GM12878 (cell line): ENCODE results near the gene SCRT2. TPM values are rescaled to one million over a fixed set of nuclear protein-coding genes. Genes with fewer than 3 reads are reported as not detected.

Experiments used
- JUND ChIP-seq: IDR thresholded peaks from 2 replicates; pipeline ENCODE4 v1.6.1; 2012; ENCODE audit warnings: low read depth, mild to moderate bottlenecking, low read length, improper control_type of control experiment, moderate library complexity
- NR2F1 ChIP-seq: fragments of 450-650 bp; conservative IDR thresholded peaks from 2 replicates; pipeline ENCODE4 v1.6.1; 2017; ENCODE audit warnings: mild to moderate bottlenecking
- POLR2AphosphoS2 ChIP-seq: IDR thresholded peaks from 2 replicates; pipeline ENCODE4 v1.6.1; 2011; ENCODE audit warnings: low read depth, mild to moderate bottlenecking, low read length, improper control_type of control experiment, moderate library complexity
- SKIL ChIP-seq: fragments of 450-650 bp; IDR thresholded peaks from 2 replicates; pipeline ENCODE4 v1.6.1; 2017; ENCODE audit warnings: mild to moderate bottlenecking, low read depth, inconsistent platforms; ENCODE audit not compliant: poor library complexity, severe bottlenecking
- polyA plus RNA-seq, 11 experiments: library from polyadenylated mRNA; depleted of rRNA in 4 of 11; unstranded in 6 of 11; stranded (reverse) in 5 of 11; fragments of >200 nt; fragmentation: Nextera tagmentation in 4 of 11; fragmentation: Illumina TruSeq in 1 of 11; extraction: Ambion mirVana in 4 of 11; extraction: Trizol in 1 of 11; gene quantifications; 1 replicate in 1 of 11; 2 replicates in 10 of 11; pipeline versions ENCODE4 v1.2.1 to v1.2.3, GENCODE V29; 2011 to 2016; ENCODE audit warnings: inconsistent platforms in 2 of 11, missing spikeins in 2 of 11, low read depth in 1 of 11
- total RNA-seq, 4 experiments: library from RNA; depleted of rRNA in 3 of 4; stranded (reverse); fragments of >200 nt in 3 of 4; fragmentation: Illumina TruSeq in 1 of 4; extraction: Trizol in 1 of 4; gene quantifications; 2 replicates each; pipeline versions ENCODE4 v1.2.1 to v1.2.3, GENCODE V29; 2013 to 2021
- TF ChIP-seq, protein P1 (sequence below): fragments of 450-650 bp; IDR thresholded peaks from 2 replicates; pipeline ENCODE4 v1.6.1; 2016; ENCODE audit warnings: mild to moderate bottlenecking
- TF ChIP-seq, protein P2 (sequence below): fragments of 450-650 bp; IDR thresholded peaks from 2 replicates; pipeline ENCODE4 v1.6.1; 2017; ENCODE audit warnings: mild to moderate bottlenecking, moderate library complexity
- TF ChIP-seq, protein P3 (sequence below): fragments of 450-650 bp; formaldehyde crosslinking; IDR thresholded peaks from 2 replicates; pipeline ENCODE4 v1.4.0; 2020; ENCODE audit warnings: mild to moderate bottlenecking, moderate library complexity

SCRT2 gene
- total and polyA plus RNA-seq, 10 of the 15 experiments (the other 5 are each of a cell fraction or from before 2014, with no cell fraction given) = not detected

GRCh38 chr20:655726-656624 lies 19.6 kb downstream of the SCRT2 start (continued):
- TF ChIP-seq, protein P1, sequence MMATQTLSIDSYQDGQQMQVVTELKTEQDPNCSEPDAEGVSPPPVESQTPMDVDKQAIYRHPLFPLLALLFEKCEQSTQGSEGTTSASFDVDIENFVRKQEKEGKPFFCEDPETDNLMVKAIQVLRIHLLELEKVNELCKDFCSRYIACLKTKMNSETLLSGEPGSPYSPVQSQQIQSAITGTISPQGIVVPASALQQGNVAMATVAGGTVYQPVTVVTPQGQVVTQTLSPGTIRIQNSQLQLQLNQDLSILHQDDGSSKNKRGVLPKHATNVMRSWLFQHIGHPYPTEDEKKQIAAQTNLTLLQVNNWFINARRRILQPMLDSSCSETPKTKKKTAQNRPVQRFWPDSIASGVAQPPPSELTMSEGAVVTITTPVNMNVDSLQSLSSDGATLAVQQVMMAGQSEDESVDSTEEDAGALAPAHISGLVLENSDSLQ = no peak
- no peak for TF ChIP-seq JUND
- no peak for TF ChIP-seq NR2F1
- TF ChIP-seq, protein P2, sequence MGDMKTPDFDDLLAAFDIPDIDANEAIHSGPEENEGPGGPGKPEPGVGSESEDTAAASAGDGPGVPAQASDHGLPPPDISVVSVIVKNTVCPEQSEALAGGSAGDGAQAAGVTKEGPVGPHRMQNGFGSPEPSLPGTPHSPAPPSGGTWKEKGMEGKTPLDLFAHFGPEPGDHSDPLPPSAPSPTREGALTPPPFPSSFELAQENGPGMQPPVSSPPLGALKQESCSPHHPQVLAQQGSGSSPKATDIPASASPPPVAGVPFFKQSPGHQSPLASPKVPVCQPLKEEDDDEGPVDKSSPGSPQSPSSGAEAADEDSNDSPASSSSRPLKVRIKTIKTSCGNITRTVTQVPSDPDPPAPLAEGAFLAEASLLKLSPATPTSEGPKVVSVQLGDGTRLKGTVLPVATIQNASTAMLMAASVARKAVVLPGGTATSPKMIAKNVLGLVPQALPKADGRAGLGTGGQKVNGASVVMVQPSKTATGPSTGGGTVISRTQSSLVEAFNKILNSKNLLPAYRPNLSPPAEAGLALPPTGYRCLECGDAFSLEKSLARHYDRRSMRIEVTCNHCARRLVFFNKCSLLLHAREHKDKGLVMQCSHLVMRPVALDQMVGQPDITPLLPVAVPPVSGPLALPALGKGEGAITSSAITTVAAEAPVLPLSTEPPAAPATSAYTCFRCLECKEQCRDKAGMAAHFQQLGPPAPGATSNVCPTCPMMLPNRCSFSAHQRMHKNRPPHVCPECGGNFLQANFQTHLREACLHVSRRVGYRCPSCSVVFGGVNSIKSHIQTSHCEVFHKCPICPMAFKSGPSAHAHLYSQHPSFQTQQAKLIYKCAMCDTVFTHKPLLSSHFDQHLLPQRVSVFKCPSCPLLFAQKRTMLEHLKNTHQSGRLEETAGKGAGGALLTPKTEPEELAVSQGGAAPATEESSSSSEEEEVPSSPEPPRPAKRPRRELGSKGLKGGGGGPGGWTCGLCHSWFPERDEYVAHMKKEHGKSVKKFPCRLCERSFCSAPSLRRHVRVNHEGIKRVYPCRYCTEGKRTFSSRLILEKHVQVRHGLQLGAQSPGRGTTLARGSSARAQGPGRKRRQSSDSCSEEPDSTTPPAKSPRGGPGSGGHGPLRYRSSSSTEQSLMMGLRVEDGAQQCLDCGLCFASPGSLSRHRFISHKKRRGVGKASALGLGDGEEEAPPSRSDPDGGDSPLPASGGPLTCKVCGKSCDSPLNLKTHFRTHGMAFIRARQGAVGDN = no peak
- TF ChIP-seq, protein P3, sequence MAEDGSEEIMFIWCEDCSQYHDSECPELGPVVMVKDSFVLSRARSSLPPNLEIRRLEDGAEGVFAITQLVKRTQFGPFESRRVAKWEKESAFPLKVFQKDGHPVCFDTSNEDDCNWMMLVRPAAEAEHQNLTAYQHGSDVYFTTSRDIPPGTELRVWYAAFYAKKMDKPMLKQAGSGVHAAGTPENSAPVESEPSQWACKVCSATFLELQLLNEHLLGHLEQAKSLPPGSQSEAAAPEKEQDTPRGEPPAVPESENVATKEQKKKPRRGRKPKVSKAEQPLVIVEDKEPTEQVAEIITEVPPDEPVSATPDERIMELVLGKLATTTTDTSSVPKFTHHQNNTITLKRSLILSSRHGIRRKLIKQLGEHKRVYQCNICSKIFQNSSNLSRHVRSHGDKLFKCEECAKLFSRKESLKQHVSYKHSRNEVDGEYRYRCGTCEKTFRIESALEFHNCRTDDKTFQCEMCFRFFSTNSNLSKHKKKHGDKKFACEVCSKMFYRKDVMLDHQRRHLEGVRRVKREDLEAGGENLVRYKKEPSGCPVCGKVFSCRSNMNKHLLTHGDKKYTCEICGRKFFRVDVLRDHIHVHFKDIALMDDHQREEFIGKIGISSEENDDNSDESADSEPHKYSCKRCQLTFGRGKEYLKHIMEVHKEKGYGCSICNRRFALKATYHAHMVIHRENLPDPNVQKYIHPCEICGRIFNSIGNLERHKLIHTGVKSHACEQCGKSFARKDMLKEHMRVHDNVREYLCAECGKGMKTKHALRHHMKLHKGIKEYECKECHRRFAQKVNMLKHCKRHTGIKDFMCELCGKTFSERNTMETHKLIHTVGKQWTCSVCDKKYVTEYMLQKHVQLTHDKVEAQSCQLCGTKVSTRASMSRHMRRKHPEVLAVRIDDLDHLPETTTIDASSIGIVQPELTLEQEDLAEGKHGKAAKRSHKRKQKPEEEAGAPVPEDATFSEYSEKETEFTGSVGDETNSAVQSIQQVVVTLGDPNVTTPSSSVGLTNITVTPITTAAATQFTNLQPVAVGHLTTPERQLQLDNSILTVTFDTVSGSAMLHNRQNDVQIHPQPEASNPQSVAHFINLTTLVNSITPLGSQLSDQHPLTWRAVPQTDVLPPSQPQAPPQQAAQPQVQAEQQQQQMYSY (CRISPR knock-in tag) = no peak
- no peak for TF ChIP-seq SKIL
- TF ChIP-seq POLR2AphosphoS2 = no peak
